Mesenchymal stem cell (in vitro differentiated cells and primary cell): ENCODE data around the gene GPR62.

ENCODE experiments used
- DNase-seq: peaks from one replicate; pipeline ENCODE4 v3.0.0-alpha.2; 2013
- H2AFZ ChIP-seq: one replicate; pipeline ENCODE4 v1.6.1; 2013; ENCODE audit warnings: low read depth, mild to moderate bottlenecking, control low read depth, inconsistent platforms, low read length, moderate library complexity
- H2AK5ac ChIP-seq: 2 replicates; pipeline ENCODE4 v1.6.1; 2013; ENCODE audit warnings: low read length, moderate library complexity, mild to moderate bottlenecking, inconsistent platforms; ENCODE audit not compliant: severe bottlenecking
- H2BK120ac ChIP-seq: one replicate; pipeline ENCODE4 v1.6.1; 2013; ENCODE audit warnings: low read depth, mild to moderate bottlenecking, inconsistent platforms, low read length, moderate library complexity
- H2BK12ac ChIP-seq, 2 experiments: one replicate each; pipeline ENCODE4 v1.6.1; 2013; ENCODE audit warnings: inconsistent platforms in 2 of 2, low read length in 2 of 2, mild to moderate bottlenecking in 2 of 2, moderate library complexity in 2 of 2, control low read depth in 1 of 2
- H2BK15ac ChIP-seq: one replicate; pipeline ENCODE4 v1.6.1; 2013; ENCODE audit warnings: mild to moderate bottlenecking, low read depth, inconsistent platforms; ENCODE audit not compliant: poor library complexity, severe bottlenecking
- H2BK5ac ChIP-seq: 2 replicates; pipeline ENCODE4 v1.6.1; 2013; ENCODE audit warnings: low read depth, mild to moderate bottlenecking, low read length, control low read depth, inconsistent platforms; ENCODE audit not compliant: poor library complexity, severe bottlenecking
- H3K14ac ChIP-seq, 2 experiments: one replicate each; pipeline ENCODE4 v1.6.1; 2013; ENCODE audit warnings: inconsistent platforms in 2 of 2, low read length in 2 of 2, control low read depth in 1 of 2, mild to moderate bottlenecking in 1 of 2, moderate library complexity in 1 of 2
- H3K18ac ChIP-seq, 2 experiments: one replicate each; pipeline ENCODE4 v1.6.1; 2013; ENCODE audit warnings: inconsistent platforms in 2 of 2, low read length in 2 of 2, control low read depth in 1 of 2, low read depth in 1 of 2, mild to moderate bottlenecking in 1 of 2
- H3K23ac ChIP-seq, 2 experiments: one replicate each; pipeline ENCODE4 v1.6.1; 2013; ENCODE audit warnings: inconsistent platforms in 2 of 2, low read length in 2 of 2, mild to moderate bottlenecking in 2 of 2, moderate library complexity in 2 of 2, control low read depth in 1 of 2
- H3K27ac ChIP-seq: 2 replicates; pipeline ENCODE4 v1.5.1; 2013; ENCODE audit warnings: mild to moderate bottlenecking, moderate library complexity, low read length, control low read depth, inconsistent platforms; ENCODE audit not compliant: poor library complexity, severe bottlenecking
- H3K27me3 ChIP-seq, 2 experiments: 2 replicates each; pipeline versions ENCODE4 v1.6.1 to v1.7.0; 2013; ENCODE audit warnings: low read length in 2 of 2, mild to moderate bottlenecking in 2 of 2, moderate library complexity in 2 of 2, control low read depth in 1 of 2, inconsistent platforms in 1 of 2; ENCODE audit not compliant: control insufficient read depth in 1 of 2, insufficient read depth in 1 of 2
- H3K36me3 ChIP-seq, 2 experiments: 2 replicates each; pipeline versions ENCODE4 v1.6.1 to v1.7.0; 2013; ENCODE audit warnings: low read length in 2 of 2, control low read depth in 1 of 2, inconsistent platforms in 1 of 2, low read depth in 1 of 2, mild to moderate bottlenecking in 1 of 2; ENCODE audit not compliant: insufficient read depth in 2 of 2, control insufficient read depth in 1 of 2
- H3K4ac ChIP-seq, 2 experiments: one replicate each; pipeline ENCODE4 v1.6.1; 2013; ENCODE audit warnings: inconsistent platforms in 2 of 2, low read length in 2 of 2, mild to moderate bottlenecking in 2 of 2, moderate library complexity in 2 of 2, control low read depth in 1 of 2, low read depth in 1 of 2
- H3K4me1 ChIP-seq: 2 replicates; pipeline ENCODE4 v1.6.1; 2013; ENCODE audit warnings: low read depth, low read length, control low read depth; ENCODE audit not compliant: control insufficient read depth, insufficient read depth
- H3K4me2 ChIP-seq: 2 replicates; pipeline ENCODE4 v1.6.1; 2013; ENCODE audit warnings: low read length, mild to moderate bottlenecking, inconsistent platforms; ENCODE audit not compliant: poor library complexity, severe bottlenecking
- H3K4me3 ChIP-seq, 2 experiments: 2 replicates each; pipeline versions ENCODE4 v1.5.1 to v1.7.0; 2013; ENCODE audit warnings: low read length in 2 of 2, mild to moderate bottlenecking in 2 of 2, control low read depth in 1 of 2, low read depth in 1 of 2; ENCODE audit not compliant: insufficient read depth in 1 of 2
- H3K79me1 ChIP-seq: replicated peaks from 2 replicates; pipeline ENCODE4 v1.6.1; 2013; ENCODE audit warnings: mild to moderate bottlenecking, control low read depth, low read length, inconsistent platforms; ENCODE audit not compliant: poor library complexity, severe bottlenecking
- H3K9ac ChIP-seq: 2 replicates; pipeline ENCODE4 v1.7.0; 2013; ENCODE audit warnings: mild to moderate bottlenecking, low read length, moderate library complexity
- H3K9me3 ChIP-seq: 2 replicates; pipeline ENCODE4 v1.7.0; 2013; ENCODE audit warnings: mild to moderate bottlenecking, low read length; ENCODE audit not compliant: control insufficient read depth
- H4K8ac ChIP-seq: one replicate; pipeline ENCODE4 v1.6.1; 2013; ENCODE audit warnings: inconsistent platforms, mild to moderate bottlenecking, low read length, moderate library complexity
- H4K91ac ChIP-seq: one replicate; pipeline ENCODE4 v1.6.1; 2013; ENCODE audit warnings: mild to moderate bottlenecking, low read length, inconsistent platforms
- WGBS: methylation state at CpG from one replicate; pipeline ENCODE4 v1.1.7; 2013; ENCODE audit warnings: mixed read lengths; 5-methylcytosine and 5-hydroxymethylcytosine counted together

The GPR62 gene

GRCh38 chr3:51941463-51941797, 13.8 kb upstream of the GPR62 start:
- H3K4me3 ChIP-seq = peak overlapping the region; percentile 84 to 94
- peaks cover 53 to 55% of the 10 kb centered on the region in 2 experiments for H3K36me3 ChIP-seq
- H2AK5ac ChIP-seq = no peak overlapping the region
- no peak overlapping the region for H3K14ac ChIP-seq
- H3K27me3 ChIP-seq = no peaks in the 10 kb centered on the region
- no peak overlapping the region for H4K91ac ChIP-seq
- DNase-seq = no peak
- peak overlapping the region; percentile 93 for H3K9ac ChIP-seq
- peak overlapping the region in 1 of 2 experiments; percentile 4 for H3K18ac ChIP-seq
- H3K4me1 ChIP-seq = peaks cover 19% of the 10 kb centered on the region
- no peak overlapping the region for H2BK12ac ChIP-seq
- H3K79me1 ChIP-seq = peaks cover 31% of the 10 kb centered on the region
- H2BK120ac ChIP-seq = no peak overlapping the region
- H3K23ac ChIP-seq = peak overlapping the region in 1 of 2 experiments; percentile 78
- H2BK15ac ChIP-seq = no peak overlapping the region
- under 1% methylated on average over 19 of the region's 20 CpGs for WGBS
- H2BK5ac ChIP-seq = no peak overlapping the region
- H2AFZ ChIP-seq = no peak overlapping the region
- H3K27ac ChIP-seq = no peak overlapping the region
- H3K9me3 ChIP-seq = no peaks in the 10 kb centered on the region
- H3K4ac ChIP-seq = no peak overlapping the region
- H3K4me2 ChIP-seq = peak overlapping the region; percentile 96
- no peak overlapping the region for H4K8ac ChIP-seq

GRCh38 chr3:51941798-51942602, 13.2 kb upstream of the GPR62 start, which contains the start of the genes PARP3 and RRP9:
Gene PARP3 (plus strand): TSS chr3:51942363. CDS start chr3:51943356, 993 bp downstream.
Gene RRP9 (minus strand): TSS chr3:51941904. CDS start chr3:51941867, 37 bp downstream.
- Histone ChIP-seq H3K4me2 (peak within 1 kb of the TSS; percentile 96), H3K9me3 (no peaks in the 10 kb centered on the region), H2BK15ac (peak within 1 kb of the TSS; percentile 50), H3K18ac (peak within 1 kb of the TSS; percentile 88 to 93), H2BK120ac (peak within 1 kb of the TSS; percentile 9), H2BK12ac (peak within 1 kb of the TSS in 1 of 2 experiments; percentile 70), H3K9ac (peak within 1 kb of the TSS; percentile 97), H3K27ac (peak within 1 kb of the TSS; percentile 66), H4K91ac (peak within 1 kb of the TSS; percentile 83), H2AFZ (peak within 1 kb of the TSS; percentile 99), H3K79me1 (peaks cover 30% of the 10 kb centered on the region), H3K4me1 (peaks cover 19% of the 10 kb centered on the region), H3K14ac (peak within 1 kb of the TSS in 1 of 2 experiments; percentile 87), H3K4ac (peak within 1 kb of the TSS; percentile 73 to 97), H3K36me3 (peaks cover 47 to 55% of the 10 kb centered on the region in 2 experiments), H3K27me3 (no peaks in the 10 kb centered on the region), H2AK5ac (peak within 1 kb of the TSS; percentile 54), H3K4me3 (peak within 1 kb of the TSS; percentile 84 to 94), H3K23ac (peak within 1 kb of the TSS in 1 of 2 experiments; percentile 78), H2BK5ac (no peak within 1 kb of the TSS), H4K8ac (peak within 1 kb of the TSS; percentile 95)
- peak; percentile 100 for DNase-seq
- 6% methylated on average over 67 of the region's 67 CpGs for whole genome bisulfite sequencing

GRCh38 chr3:51942603-51943450, 12.4 kb upstream of the GPR62 start:
- peak overlapping the region; percentile 38 to 81 for H3K4me3 ChIP-seq
- peak overlapping the region in 1 of 2 experiments; percentile 87 for H3K14ac ChIP-seq
- peak overlapping the region; percentile 99 for H2AFZ ChIP-seq
- no peaks in the 10 kb centered on the region for H3K9me3 ChIP-seq
- peak overlapping the region; percentile 83 for H4K91ac ChIP-seq
- peak; percentile 44 for DNase-seq
- peak overlapping the region; percentile 88 to 93 for H3K18ac ChIP-seq
- H3K27me3 ChIP-seq = no peaks in the 10 kb centered on the region
- peak overlapping the region in 1 of 2 experiments; percentile 56 for H3K23ac ChIP-seq
- H3K9ac ChIP-seq = peak overlapping the region; percentile 97
- peaks cover 19% of the 10 kb centered on the region for H3K4me1 ChIP-seq
- H2BK12ac ChIP-seq = peak overlapping the region; percentile 51 to 70
- H2AK5ac ChIP-seq = peak overlapping the region; percentile 54
- H2BK120ac ChIP-seq = peak overlapping the region; percentile 9
- H3K27ac ChIP-seq = peak overlapping the region; percentile 66
- peak overlapping the region; percentile 50 for H2BK15ac ChIP-seq
- peak overlapping the region; percentile 60 for H3K4me2 ChIP-seq
- H3K4ac ChIP-seq = peak overlapping the region; percentile 85 to 97
- peaks cover 47 to 55% of the 10 kb centered on the region in 2 experiments for H3K36me3 ChIP-seq
- WGBS = 72% methylated on average over 15 of the region's 17 CpGs
- peaks cover 23% of the 10 kb centered on the region for H3K79me1 ChIP-seq
- H2BK5ac ChIP-seq = no peak overlapping the region
- peak overlapping the region; percentile 95 for H4K8ac ChIP-seq
